Stimulated activated CD8-positive, alpha-beta memory T cell treated with anti-CD3 and anti-CD28 coated beads, Interleukin-7, amount 100 ng/mL, for 24 hours (primary cell): ENCODE results near the gene VKORC1L1.
A peak's percentile ranks its signal among the peaks of the same experiment; 100 is the strongest.
"Not testable (repeated sequence)": the region's sequence is repeated elsewhere in the genome, so short reads cannot be mapped to it uniquely, and the experiment has no call there.

ENCODE experiments used
- DNase-seq: peaks from one replicate; pipeline ENCODE4 v3.0.0-alpha.2; 2020; ENCODE audit warnings: low read depth

The VKORC1L1 gene

DNA sequence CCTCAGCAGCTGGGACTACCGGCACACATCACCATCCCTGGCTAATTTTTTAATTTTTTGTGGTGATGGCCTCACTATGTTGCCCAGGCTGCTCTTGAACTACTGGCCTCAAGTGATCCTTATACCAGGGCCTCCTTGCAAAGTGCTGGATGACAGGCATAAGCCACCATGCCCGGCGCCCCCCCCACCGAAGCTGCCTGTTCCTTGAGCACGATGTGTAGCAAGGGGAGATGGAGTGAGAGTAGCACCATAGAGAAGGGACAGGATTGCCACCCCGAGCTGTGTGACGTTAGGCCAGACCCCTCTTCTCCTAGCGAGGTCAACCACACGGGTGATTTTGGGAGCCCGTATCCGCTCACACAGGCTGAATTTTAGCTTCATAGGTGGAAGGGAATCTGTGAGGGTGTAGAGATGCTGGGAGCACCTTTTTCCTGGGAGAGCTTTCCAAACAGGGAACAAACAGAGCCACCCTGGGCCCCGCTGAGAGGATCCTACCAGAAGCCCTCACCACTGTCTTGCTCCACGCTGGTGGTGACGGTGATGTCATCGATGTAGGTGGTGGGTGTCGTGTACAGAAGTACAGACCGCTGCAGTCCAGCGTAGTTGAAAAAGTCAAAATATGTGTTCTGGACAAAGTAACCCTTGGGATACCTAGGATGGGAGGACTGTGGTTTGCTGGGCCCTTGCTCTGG, 106.2 kb downstream of the VKORC1L1 start:
- no peak for DNase-seq

DNA sequence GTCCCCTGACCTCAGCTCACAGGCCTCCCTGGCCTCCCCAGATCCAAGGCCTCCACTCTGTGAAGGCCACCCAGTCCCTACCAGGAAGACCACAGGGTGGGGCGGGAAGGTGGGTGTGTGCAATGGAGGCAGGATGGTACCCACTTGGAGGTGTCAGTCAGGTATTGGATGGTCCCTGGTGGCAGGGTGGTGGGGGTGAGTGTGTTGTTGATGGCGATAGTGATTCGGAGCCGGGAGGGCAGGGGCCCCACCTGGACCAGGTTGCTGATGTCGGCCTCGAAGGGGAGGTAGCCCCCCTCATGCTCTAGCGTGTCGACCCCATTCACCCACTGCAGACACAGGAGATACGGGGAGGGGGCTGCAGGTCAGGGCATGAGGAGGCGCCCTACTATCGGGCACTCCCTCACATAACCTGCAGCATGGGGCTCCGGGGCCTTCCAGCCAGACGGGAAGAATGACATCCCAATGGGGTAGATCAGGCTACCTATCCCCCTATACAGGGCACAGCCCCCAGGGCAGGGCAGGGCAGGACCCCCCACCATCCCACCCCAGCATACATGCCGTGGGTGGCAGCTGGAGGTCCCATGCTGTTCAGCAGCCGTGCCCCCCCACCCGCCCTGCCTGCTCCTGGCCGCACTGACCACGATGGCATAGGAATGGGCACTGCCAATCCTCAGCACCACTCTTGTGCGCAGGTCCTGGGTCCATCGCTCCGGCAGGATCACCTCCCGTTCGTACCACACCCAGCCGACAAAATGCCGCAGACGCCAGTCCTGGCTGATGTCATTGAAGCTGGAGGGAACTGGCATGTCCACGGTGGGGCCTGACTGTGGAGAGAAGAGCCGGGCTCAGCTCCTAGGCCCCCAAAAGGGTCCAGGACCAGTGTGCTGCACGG, 107.0 kb downstream of the VKORC1L1 start:
- DNase-seq = no peak

DNA sequence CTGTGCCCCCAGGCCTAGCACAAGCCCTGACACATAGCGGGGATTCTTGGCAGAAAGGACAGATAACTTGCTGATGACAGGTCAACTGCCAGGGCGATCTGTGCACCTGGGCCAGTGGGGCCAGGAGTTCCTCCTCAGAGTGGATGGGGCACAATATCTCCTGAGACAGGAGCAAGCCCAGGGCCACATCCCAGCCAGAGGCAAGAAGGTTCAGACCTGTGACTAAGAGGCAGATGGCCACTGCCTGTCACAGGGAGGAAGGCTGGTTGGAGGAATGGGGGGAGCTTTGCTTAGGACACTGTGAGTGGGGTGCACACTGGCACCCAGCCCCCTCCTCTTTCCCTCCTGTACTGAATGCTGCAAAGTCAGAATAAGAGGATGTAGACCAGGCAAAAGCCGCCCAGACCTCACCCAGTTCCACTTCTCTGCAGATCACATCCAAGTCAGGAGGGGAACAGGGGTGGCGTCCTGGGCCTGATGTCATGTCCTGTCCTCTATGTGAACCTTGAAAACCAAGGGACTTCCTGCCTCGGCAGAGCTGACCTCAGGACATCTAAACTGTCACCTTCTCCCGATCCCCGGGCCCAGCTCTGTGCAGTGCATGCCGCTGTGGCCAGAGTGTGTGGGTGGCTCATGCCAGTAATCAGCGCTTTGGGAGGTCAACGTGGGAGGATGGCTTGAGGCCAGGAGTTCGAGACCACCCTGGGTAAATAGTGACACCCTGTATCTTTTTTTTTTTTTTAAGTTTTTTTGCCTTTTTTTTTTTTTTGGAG, 107.8 kb downstream of the VKORC1L1 start:
- peak; percentile 17 for DNase-seq

DNA sequence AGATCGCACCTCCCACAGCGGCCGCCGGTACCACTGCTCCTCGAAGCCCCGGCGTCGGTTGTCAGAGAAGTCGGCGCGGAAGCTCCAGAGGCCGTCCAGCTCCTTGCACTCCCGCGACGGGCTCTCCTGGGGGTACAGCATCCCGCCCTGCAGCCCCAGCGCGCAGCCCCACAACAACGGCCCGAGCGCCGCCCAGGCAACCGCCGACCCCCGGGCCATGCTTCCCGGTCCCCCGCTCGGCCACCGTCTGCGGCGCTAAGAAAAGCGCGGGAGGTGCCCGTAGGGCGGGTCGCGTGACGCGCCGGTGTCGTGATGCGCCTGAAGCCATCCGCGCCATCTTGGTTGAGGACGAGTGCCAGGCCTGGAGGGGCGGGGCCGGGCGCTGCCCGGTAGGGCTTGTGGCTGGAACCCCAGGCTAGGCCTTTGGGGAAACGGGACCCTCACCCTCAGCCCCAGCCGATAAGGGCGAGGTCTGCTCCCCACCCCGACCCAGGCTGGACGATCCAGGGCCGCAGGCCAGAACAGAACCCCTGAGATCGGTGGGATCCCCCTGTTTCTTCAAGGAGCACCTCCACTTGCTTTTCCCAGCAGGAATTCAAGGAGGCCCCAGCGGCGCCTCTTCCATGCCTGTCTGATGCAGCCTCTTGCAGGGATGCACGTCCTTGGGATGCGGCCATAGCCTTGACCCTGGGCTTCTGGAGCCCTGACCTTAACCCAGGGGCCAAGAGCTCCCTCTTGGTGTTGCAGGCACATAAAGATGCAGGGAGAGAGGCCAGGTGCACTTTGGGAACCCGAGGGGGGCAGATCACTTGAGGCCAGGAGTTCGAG, 109.3 kb downstream of the VKORC1L1 start, which contains the start of gene GUSB:
Gene GUSB, minus strand, starts transcription at position 249 of the 828 bp plus-strand sequence. Its CDS starts 30 bp downstream, at position 219.
- peak; percentile 83 for DNase-seq

DNA sequence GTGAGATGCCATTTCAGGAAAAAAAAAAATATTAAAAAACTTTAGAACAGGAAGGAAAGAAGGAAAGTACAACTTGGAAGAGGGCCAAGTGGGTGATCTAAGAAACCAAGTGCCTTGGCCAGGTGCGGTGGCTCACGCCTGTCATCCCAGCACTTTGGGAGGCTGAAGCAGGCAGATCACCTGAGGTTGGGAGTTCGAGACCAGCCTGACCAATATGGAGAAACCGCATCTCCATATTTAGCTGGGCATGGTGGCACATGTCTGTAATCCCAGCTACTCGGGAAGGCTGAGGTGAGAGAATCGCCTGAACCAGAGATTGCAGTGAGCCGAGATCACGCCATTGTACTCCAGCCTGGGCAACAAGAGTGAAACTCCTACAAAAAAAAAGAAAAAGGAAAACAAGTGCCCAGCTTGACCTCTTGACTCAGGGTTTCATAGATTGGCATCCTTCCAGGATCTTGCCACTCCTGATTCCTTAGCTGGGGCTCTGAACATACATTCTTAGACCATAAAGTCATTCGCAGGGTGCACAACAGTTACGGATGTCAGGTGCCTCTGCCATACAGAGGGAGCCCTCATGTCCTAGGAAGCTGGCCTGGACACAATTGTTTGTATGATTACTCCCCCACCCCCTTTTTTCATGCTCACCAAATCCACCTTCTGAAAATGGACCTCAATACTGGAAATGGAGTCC, 111.2 kb downstream of the VKORC1L1 start:
- no peak for DNase-seq

DNA sequence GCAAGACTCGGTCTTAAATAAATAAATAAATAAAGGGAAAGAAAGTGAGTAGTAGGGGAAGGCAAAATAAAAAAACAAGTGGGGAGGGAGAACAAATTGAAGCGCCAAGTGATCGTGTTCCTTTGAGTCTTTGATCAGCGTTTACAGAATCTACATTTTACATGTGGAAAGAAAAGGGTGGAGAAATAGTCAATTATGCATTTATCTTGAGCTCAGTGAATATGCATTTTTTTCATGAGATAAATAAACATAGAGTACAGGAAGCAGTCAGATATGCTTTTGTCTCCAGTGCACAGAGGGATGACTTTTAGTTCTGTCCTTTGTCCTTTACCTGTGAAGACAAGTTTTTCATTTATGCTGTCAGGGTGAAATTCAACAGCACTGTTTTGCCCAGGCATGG, 115.2 kb downstream of the VKORC1L1 start:
- no peak for DNase-seq

DNA sequence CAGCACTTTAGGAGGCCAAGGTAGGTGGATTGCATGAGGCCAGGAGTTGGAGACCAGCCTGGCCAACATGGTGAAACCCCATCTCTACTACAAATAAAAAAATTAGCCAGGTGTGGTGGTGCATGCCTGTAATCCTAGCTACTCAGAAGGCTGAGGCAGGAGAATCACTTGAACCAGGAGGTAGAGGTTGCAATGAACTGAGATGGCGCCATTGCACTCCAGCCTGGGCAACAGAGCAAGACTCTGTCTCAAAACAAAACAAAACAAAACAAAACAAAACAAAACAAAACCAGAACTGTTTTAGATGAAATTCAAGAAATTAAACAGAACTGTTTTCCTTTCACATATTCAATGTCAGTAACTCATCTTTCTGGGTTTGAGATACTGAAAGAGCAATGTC, 115.6 kb downstream of the VKORC1L1 start:
- DNase-seq = not testable (repeated sequence)

DNA sequence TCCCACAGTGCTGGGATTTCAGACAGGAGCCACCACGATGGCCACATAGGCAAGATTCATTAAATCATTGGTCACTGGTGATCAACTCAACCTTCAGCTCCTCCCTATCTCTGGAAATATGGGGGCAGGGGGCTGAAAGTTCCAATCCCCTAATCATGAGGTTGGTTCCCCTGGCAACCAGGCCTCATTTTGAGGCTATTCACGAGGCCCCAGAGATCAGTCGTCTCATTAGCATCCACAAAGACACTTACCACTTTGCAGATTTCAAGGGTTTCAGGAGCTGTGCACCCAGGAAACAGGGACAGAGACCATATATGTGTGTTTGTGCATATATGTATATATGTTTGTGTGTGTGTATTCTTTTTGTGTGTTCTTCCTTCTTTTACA, 116.8 kb downstream of the VKORC1L1 start:
- no peak for DNase-seq

DNA sequence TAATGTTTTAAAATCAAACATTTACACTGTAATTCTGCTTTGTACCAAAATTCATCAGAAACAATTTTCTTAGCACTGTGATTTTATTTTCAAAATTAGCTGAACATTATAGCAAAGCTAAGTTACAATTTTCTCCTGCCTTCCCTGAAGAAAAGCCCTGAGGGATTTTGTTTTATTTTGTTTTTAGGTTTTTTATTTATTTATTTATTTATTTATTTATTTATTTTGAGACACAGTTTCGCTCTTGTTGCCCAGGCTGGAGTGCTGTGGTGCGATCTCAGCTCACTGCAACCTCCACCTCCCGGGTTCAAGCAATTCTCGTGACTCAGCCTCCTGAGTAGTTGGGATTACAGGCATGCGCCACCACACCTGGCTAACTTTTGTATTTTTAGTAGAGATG, 119.0 kb downstream of the VKORC1L1 start:
- DNase-seq = not testable (repeated sequence)

DNA sequence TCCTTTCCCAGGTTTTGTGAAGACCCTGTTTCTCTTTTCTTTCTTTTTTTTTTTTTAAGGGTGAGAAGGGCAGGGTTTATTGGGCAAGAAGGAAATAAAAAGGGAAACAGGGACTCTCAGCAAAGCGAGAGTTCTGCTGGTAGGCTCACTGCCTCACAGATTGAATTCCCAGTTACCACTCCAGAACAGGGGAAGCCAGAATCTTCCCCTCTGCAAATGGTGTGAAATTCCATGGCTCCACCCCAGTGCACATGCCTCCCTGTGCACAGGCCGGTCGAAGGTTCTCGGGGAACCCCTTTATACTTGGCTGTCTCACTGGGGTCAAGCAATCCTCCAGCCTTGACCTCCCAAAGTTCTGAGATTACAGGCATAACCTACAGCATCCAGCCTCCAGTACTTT, 119.7 kb downstream of the VKORC1L1 start:
- no peak for DNase-seq

DNA sequence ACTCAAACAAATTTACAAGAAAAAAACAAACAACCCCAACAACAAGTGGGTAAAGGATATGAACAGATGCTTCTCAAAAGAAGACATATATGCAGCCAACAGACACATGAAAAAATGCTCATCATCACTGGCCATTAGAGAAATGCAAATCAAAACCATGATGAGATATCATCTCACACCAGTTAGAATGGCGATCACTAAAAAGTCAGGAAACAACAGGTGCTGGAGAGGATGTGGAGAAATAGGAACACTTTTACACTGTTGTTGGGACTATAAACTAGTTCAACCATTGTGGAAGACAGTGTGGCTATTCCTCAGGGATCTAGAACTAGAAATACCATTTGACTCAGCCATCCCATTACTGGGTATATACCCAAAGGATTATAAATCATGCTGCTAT, 122.1 kb downstream of the VKORC1L1 start:
- not testable (repeated sequence) for DNase-seq

DNA sequence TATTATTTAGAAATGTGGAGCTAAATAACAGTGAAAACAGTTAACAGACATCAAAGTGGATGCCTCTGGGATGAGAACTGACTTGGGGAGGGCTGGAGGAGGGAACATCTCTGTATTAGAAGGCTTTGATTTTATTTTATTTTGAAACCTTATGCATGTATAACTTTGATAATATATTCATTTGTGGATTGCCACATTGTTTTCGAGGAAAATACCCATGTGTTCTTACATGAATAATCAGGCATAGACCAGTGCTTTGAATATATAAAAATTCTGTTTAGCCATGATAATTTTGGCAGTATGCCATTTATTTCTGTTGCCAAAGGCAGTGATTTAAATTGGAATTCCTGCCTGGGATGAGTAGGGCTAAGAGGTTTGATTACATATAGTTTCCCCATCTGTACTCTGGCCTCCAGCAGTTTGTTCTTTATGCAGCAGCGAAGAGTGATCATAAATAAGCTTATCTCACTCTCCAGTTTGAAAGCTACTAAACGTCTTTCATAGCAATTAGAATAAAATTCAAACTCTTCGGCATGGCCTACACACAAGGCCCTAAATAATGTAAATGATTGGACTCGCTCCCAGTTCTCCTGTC, 128.0 kb downstream of the VKORC1L1 start:
- not testable (repeated sequence) for DNase-seq

DNA sequence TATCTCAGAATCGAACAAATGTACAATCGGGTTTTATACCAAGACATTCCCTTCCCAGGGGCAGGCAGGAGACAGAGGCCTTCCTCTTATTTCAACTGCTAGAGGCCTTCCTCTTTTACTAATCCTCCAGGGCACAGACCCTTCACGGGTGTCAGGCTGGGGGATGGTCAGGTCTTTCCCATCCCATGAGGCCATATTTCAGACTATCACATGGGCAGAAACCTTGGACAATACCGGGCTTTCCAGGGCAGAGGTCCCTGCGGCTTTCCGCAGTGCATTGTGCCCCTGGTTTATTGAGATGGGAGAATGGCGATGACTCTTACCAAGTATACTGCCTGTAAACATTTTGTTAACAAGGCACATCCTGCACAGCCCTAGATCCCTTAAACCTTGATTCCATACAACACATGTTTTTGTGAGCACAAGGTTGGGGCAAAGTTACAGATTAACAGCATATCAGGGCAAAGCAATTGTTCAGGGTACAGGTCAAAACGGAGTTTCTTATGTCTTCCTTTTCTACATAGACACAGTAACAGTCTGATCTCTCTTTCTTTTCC, 132.3 kb downstream of the VKORC1L1 start:
- DNase-seq = not testable (repeated sequence)

DNA sequence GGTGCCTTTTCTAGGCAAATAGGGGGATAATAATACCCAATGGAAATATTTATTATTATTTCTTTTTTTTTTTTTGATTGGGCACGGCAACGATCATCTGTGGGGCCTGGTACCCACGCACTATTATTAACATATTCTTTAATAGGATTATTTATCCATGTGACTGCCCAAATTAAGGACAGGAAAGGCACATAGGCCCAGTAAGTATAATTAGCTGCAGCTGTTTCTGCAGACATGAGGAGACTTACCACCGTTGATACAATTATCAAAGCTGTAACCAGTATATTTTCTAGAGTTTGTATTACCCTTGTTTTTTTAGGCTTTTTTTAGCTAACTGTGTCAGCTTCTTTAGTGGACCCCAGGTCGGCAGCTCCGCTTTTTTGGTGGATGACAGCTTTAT, 134.4 kb downstream of the VKORC1L1 start:
- DNase-seq = no peak
